HG03432 (cell line): Measurements from ENCODE around the gene ANG.

Source experiments
- ATAC-seq: cut with Tn5 transposase; IDR thresholded peaks from one replicate; pipeline ENCODE4 v1.9.1; 2021; ENCODE audit warnings: mild to moderate bottlenecking, moderate library complexity; ENCODE audit not compliant: unreplicated experiment

Gene ANG

DNA sequence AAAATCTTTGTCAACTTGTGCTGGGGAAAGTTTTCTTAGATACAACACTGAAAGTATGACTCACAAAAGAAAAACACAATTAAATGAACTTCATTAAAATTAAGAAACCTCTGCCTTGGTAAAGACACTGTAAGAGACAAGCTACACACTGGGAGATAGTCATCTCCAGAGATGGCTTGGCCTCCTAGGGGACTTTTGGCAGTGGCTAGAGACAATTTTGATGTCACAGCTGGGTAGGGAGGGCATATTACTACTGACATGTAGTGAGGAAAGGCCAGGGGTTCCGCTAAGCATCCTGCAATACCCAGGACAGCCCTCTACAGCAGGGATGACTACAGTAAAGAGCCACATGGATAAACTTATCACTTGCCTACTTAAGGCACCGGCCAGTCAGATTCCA is 12.9 kb upstream of the ANG start:
- no peak for ATAC-seq

- ATAC-seq = no peak
Measured at GRCh38 chr14:20676072-20676471, 12.5 kb upstream of the ANG start.

- ATAC-seq = no peak
Measured at GRCh38 chr14:20679907-20680306, 8.7 kb upstream of the ANG start.

DNA sequence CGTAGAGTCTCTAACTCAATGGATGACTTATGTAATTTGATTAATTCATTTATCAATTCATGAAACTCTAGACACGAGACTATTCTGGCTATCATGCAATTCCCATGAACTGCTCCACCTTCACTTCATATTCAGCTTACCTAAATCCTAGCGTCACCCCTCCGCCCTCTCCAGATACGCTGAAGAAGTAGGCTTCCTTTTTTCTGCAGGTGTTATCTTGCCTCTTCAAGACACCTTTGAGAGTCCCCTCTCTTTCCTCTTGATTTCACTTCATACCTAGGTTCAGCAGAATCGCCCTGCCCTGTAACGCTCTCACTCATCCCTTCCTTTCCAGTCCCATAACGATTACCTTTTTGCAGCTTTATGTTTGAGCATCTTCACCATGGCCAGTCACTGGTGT is 8.2 kb upstream of the ANG start:
- ATAC-seq = no peak

- ATAC-seq = peak; percentile 28
Measured at GRCh38 chr14:20680843-20681347, 7.7 kb upstream of the ANG start.

DNA sequence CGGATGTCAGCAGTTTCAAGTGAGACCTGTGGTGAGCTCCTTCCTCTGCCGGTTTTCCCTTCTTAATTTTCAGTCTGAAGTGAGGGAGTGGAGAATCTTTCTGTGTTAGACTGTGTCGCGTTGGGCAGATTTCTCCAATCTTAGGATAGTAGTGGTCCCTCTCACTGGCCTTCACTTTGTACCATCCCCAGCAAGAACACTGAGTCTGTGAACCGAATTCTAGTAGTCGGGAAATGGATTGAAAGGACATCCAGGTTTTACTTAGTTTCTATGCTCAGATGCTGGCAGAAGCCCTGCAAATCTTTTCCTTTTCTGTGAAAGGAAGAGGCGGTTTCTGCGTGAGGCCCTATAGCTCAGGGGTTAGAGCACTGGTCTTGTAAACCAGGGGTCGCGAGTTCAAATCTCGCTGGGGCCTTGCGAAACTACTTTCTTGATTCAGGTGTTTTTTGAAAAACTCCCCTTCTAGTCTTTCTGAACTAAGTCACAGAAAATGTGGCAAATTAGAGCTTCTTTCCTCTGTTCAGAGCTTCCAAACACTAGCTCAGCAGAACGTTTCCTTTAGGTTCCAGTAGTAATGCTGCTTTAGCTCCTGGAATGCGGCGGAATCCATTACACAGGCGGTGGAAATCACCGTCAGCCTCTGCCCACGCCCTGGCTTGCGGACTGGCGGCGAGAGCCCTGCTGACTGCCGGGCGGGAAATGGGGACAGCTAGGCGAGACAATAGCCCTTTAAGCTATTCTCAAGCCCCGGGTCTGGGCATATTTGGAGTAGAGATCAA is 7.0 kb upstream of the ANG start:
- peak; percentile 23 for ATAC-seq

GRCh38 chr14:20682127-20682434 is 6.5 kb upstream of the ANG start:
- no peak for ATAC-seq

DNA sequence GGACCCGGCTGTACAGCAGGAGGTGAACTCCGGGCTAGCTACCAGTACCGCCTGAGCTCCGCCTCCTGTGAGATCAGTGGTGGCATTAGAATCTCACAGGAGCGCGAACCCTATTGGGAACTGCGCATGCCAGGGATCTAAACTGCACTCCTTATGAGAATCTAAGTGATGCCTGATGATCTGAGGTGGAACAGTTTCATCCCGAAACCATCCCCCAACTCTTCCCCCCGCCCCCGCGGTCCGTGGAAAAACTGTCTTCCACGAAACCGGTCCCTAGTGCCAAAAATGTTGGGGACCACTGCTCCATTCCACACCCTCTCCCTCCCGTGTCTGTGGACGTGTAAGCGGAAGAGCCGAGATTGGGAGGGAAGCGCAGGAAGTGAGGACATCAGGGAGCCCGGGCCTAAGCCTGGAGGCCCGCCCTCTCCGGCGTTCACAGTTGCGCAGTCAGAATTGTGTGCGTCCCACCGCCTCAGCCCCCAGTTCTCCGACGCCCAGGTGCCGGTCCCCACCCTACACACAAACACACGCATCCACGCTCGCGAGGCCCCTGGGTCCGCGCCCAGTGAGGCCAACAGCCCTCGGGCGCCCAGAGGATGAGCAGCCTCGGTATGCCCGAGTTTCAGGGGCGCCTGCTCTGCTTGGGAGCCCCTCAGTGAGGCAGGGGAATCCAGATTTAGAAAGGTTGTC is 6.0 kb upstream of the ANG start:
- ATAC-seq = peak; percentile 57

- peak; percentile 38 for ATAC-seq
Measured at GRCh38 chr14:20683125-20683890, 5.3 kb upstream of the ANG start.

GRCh38 chr14:20683891-20684661 is 4.5 kb upstream of the ANG start, which contains the start of gene RNASE4:
Gene RNASE4, plus strand, starts transcription at chr14:20684560. Its CDS starts 14,812 bp downstream, at chr14:20699372.
- peak; percentile 31 for ATAC-seq

GRCh38 chr14:20684662-20685456 is 3.7 kb upstream of the ANG start:
- ATAC-seq = no peak

GRCh38 chr14:20686386-20687143 is 2.0 kb upstream of the ANG start:
- ATAC-seq = no peak

DNA sequence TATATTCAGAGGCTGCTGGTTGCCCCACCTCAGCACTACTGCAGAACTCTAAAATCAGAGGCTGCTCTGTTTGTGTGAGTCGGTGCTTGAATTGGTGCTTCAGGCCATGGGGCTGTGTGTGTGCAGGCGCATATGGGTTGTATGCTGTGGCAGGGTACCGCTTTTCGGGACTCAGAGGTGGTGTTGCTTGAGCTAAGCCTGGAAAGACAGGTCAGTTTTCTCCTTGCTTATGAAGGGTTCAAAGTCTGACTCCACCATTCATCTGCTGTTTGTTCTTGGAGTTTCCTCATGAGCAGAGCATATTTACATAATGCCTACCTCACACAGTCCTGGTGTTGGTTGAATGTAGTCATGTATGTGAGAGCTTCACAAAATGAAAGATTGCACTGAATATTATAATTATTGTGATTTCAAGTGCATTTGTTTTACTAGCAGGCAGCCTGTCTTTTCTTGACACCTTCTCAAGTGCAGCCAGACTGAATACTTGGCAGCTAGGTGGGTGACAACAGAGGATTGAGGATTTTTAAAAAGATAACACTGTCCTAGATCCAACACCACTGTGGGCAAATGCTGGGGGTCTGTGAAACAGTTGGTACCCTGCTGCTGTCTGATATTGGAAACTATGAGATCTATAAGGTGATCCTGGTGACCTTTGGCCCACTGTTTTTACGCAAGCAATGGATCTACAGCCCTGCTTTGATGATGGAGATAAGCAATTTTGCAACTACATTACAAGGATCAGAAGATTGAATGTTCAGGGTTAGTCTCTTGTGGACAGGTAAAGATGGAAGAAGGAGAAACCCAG is 1.0 kb upstream of the ANG start:
- no peak for ATAC-seq

DNA sequence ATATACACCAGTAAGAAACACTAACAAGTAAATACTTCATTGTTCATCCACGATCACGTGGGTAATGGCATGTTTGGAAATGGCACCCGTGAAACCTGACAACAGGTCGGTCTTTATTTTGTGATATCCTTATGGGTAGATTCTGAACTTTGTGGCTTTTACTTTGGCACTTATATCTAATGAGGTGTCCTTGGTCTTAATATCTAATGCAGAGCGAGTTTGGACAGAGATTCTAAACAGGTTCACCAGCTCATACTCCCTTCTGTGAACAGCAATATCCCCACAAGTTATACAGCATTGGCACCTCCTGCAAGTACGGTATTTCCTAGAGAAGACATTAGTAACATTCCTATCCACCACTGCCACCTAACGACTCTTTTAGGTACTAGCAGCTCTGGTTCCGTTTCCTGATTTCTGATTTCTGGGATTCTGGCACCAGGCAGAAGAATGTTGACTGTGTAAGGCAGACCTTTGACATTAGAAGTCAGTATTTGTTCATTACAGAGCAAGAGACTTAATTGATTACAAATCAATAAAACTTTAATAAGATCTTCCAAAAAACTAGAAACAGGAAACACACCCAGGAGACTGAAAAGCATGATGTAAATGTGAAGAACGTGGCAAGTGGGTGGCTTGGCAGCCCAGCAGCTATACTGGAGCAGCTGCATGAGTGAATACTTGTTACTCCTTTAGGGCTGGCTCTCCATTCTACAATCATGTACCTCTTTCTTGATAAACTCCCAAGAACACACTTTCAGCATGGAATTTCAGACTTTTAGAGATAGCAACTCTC is 2.5 kb downstream of the ANG start:
- ATAC-seq = peak; percentile 71

- no peak for ATAC-seq
Measured at GRCh38 chr14:20692116-20692751, 3.7 kb downstream of the ANG start.

DNA sequence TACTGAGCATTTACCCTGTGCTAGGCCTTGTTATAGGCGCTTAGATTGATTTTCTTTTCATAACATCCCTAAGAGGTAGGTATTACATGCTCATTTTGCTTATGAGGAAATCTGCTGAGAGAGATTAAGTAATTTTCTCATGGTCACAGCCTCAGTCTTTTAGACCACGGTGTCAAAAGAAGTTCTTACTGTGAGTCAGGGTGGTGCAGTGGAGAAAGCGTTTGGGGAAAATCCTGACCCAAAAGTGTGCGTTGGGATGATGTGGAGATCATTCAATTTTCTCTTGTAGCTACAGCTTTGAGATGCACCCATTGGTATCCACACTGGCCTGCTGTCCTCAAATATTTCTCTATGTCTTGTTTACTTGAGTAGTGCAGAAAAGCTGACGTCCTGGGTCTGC is 8.2 kb downstream of the ANG start:
- ATAC-seq = no peak
